Measurements from ENCODE around the gene CFAP57.
"Not testable (repeated sequence)": the region's sequence is repeated elsewhere in the genome, so short reads cannot be mapped to it uniquely, and the experiment has no call there.

CFAP57 gene

DNA sequence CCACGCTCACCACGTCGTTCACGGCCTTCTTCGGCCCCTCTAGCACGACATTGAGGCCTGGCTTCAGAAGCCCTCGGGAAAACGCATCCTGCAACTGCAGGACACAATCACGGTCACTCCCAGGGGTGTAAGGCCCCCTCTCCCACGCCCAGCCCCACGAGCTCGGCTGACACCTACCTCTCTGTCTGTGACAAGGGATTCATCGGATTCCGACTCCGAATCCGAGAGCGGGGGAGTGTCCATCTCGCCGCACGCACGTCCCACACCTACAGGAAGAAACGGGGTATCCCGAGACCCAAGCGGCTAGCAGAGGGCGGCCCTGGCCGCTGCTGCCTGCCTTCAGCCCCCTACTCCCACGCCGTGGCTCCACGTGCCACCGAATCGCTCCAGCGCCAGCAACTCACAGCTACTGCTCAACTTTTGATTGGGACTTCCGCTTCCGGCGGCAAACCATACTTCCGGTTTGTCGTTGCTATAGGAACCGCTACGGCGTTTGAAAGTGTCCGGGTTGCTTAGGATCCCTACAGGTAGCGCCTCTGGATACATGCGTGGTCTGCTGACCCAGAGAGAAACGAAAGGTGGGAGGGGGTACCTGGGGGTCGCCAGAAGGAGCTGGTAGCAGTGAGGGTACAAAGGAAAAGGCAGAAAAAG, at the start of gene CFAP57, which contains the start of gene EBNA1BP2:
TSS of gene CFAP57 (plus strand) at position 455 of the 651 bp plus-strand sequence. CDS start 424 bp downstream, outside the sequence.
TSS of gene EBNA1BP2 (minus strand) at position 415 of the 651 bp plus-strand sequence. CDS start at position 243, 172 bp downstream.
- peak; percentile 83 for DNase-seq

DNA sequence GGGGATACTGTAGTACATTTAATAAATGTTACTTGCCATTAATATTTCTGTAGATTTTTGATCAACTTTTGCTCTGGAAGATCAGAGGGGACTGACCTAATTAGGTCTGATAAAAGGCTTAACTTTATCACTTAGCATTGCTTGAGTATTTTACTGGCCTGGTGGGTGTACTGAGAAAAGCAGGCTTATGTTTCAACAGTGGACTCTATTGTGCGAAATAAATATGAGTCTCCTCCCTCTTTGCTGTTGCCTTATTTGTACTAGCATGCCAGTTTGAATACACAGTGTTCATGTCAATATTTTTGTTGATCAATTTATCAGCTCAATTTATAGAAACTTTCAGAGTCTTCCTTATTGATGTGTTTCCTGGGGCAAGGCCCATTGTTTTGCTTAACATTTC, 49.1 kb upstream of the CFAP57 start:
- DNase-seq: no peak

GRCh38 chr1:43128816-43129215, 43.3 kb upstream of the CFAP57 start:
- DNase-seq: no peak

GRCh38 chr1:43129426-43129825, 42.7 kb upstream of the CFAP57 start:
- no peak for DNase-seq

DNA sequence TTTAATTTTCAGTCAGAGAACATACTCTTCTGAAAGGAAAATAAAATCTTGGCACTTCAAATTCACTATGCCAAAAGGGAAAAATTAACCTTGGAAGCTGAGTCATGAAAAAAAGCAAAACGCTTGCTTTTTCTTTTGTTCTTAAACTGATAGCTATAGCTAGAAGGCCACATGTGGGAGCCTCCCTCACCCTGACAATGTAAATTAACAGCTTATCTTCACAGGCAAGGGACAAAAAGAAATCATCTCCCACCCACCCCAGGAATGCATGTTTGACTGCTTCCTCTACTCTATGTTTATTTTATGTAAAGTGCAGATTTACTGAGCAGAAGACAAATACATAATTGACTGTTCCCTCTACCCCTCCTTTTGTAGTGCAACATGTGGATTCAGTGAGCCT, 38.1 kb upstream of the CFAP57 start:
- no peak for DNase-seq

DNA sequence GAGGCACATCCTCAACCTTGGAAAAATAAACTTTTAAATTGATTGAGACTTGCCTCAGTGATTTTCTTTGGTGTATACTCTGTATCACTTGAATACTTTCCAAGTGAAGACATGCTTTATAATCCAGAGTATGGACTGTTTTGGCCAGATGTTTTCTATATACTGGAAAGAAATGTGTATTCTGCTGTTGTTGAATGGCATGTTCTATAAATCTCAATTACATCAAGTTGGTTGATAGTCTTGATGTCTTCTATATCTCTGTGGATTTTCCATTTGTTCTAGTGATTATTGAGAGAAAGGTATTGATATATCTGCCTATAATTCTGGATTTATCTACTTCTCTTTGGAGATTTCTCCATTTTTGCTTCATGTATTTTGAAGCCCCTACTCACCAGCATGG, 37.5 kb upstream of the CFAP57 start:
- no peak for DNase-seq

DNA sequence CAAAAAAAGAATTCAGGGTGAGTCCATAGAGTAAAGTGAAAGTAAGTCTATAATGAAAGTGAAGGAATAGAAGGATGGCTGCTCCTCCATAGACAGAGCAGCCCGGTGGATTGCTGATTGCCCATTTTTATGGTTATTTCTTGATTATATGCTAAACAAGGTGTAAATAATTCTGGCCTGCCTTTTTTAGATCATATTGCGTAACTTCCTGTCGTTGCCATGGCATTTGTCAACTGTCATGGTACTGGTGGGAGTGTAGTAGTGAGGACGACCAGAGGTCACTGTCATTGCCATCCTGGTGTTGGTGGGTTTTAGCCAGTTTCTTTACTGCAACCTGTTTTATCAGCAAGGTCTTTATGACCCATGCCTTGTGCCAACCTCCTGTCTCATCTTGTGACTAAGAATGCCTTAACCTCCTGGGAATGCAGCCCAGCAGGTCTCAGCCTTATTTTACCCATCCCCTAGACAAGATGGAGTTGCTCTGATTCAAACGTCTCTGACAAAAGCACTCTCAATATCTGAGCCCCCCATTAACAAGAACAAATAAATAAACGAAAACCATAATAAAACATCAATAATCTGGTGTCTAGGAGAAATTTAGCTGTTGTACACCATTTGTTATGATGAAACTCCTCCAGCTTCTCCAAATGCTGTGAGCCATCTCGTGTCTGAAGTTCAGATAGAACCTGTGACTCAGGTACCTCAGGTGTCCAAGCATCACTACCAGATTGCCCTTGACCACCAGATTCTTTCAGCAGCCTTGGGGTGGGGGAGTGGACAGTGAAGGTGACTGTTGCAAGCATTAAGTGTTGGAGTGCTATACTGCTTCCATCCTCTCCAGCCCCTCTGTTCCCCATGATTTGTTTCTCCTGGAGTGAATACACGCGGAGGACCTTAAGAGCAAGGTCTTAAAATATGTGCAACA, 36.0 kb upstream of the CFAP57 start:
- no peak for DNase-seq

DNA sequence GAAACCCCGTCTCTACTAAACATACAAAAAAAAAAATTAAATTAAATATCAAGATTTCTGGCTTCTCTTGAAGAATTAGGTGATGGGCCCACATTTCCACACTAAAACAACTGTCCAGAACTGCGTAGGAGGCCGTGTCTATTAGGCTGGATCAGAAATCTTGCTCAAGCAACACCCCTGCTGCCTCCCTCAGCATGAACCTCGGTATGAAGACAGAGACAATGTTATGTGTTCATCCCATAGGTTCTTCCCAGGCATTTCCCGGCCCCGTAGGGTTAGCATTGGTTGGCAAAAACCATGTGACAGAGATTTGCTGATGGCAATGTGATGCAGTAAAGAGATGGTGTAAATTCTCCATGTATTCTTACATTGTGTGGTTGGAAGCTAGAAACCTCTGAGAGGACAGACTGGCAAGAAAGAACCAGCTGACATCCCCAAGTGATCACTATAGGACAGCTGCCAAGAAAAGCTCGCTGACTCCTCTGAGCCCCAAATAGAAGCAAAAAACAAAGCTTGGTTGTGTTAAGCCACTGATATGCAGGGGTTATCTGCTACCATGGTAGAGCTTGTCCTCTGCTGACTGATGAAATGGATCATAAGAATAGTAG, 34.6 kb upstream of the CFAP57 start:
- no peak for DNase-seq

DNA sequence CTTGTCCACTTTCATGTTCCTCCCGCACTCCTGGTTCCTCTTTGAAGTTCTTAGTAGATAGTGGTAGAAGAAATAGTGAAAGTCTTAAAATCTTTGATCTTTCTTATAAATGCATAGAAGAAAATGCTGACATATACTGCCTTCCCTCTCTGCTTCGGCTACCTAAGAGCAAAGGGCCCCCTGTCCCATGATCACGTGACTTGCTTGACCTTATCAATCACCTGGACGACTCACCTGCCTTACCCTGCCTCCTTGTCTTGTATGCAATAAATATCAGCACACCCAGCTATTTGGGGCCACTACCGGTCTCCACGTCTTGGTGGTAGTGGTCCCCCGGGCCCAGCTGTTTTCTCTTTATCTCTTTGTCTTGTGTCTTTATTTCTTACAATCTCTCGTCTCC, 32.8 kb upstream of the CFAP57 start:
- DNase-seq: not testable (repeated sequence)

DNA sequence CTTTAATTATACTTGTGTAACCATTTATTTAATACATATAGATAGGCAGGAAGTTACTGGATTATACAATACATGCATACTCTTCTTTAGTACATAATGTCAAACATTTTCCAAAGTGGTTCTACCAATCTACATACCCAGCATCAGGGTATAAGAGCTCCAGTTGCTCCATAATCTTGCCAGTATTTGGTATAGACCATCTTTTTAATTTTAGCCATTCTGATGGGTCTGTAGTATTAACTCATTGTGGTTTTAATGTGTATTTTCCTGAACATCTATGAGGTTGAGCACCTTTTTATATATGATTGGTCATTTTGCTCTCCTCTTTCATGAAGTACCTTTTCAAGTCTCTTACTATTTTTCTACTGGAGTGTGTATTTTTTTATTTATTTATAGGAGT, 32.1 kb upstream of the CFAP57 start:
- no peak for DNase-seq

DNA sequence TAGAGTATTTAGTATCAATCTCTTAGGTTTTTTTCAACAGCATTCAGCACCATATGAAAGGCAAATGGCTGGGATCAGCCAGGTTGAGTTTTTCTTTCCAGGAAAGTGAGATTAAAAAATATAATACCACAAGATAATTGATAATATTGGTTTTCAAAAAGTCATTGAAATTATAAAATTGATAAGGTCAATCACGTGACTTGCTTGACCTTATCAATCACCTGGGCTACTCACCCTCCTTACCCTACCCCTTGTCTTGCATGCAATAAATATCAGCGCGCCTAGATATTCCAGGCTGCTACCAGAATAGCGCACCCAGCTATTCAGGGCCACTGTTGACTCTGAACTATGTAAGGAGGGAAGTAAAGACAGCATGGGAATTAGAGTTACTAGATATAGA, 31.5 kb upstream of the CFAP57 start:
- no peak for DNase-seq

GRCh38 chr1:43143441-43143888, 28.7 kb upstream of the CFAP57 start:
- no peak for DNase-seq

DNA sequence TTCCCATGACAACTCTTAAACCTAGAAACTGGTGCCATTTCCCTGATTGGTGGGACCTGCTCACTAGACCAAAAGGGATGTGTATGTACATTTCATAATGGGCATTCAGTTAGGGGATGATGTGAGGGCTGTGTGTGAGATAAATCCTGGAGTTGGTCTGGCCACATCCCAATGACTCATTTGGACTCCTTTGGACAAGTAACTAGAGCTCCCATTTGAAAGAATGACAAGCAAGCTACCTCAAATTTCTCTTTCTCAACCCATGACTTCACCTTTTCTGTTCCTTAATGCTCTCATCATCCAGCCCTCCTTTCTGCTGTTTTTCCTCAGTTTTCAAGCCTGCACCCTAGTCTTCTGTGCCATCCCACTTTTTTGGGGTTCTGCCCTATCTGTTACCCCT, 27.9 kb upstream of the CFAP57 start:
- DNase-seq: no peak

DNA sequence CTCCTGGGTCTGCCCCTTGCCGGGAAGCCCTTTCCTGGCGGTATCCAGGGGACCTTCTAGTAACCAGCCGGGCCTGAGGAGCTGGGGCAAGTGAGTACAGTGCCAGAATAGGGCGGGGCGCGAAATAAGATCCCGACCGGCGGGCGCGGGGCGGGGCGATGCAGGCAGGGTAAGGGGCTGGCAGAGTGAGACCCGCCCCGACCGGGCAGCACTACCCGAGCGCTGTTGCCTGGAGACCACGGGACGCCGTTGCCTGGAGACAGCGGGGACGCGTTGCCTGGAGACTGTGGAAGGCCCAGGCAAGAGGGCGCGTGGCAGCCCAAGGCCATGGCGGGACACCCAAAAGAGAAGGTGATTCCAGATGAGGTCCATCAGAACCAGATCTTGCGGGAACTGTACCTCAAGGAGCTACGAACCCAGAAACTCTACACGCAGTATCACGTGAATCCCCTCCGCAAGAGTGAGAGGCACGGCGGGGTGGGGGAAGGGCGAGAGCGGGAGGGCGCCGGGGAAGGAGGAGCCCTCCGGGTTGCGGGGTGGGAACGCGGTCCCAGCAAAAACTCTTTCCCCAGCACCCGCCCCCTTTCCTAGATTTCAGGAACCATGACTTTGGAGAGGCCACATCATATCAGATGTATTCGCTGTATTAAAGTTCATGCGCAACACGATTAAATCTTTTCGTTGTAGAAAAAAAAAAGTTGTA, 24.4 kb upstream of the CFAP57 start:
- no peak for DNase-seq

- no peak for DNase-seq
These were observed 22.2 kb upstream of the CFAP57 start for GRCh38 chr1:43149889-43150288.

GRCh38 chr1:43152866-43153265, 19.3 kb upstream of the CFAP57 start:
- no peak for DNase-seq

- no peak for DNase-seq
These were observed 18.7 kb upstream of the CFAP57 start for GRCh38 chr1:43153443-43153842.

DNA sequence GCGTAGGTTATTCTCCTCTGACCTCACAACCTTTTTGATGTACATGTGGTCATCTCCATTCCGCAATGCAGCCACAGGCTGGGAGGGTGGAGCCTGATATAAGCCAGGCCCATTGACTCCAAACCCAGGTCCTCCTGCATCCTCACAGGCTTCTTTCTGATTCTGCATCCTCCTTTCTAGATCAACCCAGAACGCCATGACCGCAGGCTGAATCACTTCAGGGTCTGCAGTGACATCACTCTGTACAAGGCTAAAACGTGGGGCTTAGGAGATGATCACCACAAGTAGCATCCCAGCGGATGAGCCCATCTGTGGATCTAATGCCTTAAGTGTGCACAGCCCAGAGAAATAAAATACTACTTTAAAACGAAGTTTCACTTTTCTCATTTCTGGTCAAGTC, 16.1 kb upstream of the CFAP57 start:
- DNase-seq: no peak

GRCh38 chr1:43165162-43165561, 7.0 kb upstream of the CFAP57 start:
- DNase-seq: no peak

GRCh38 chr1:43165765-43166164, 6.4 kb upstream of the CFAP57 start:
- no peak for DNase-seq

DNA sequence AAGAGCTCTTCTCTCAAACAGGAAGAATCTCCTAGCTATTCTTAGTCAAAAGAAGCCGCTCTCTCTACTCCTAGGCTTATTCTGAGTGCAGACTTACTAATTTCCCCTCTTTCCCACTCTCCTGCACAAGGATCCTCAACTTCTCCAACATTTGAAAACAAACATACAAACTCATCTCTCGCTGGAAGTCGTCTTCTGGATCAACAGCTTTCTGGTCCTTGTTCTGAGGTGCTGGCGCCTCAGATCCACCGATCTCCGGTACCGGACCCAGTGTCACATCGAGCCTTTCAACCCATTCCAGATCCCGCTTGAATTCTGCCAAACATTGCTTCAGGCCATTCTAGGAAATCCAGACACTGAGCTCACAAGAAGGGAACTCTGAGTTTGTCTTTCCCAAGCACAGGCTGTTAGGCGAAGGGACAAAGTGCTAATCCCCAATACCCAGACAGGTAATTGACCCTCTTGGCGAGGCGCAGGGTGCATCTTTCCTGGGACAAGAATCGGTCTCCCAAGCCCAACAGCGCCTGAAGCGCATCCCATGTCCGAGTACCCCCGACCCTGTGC, 736 bp upstream of the CFAP57 start:
- DNase-seq: no peak

- DNase-seq: peak; percentile 84
These were observed 420 bp downstream of the CFAP57 start for GRCh38 chr1:43172527-43172972.

- no peak for DNase-seq
These were observed 2.7 kb downstream of the CFAP57 start for GRCh38 chr1:43174873-43175272.
